CD8-positive, alpha-beta memory T cell (primary cell): ENCODE data around the gene PTGFRN. TPM values are rescaled to one million over a fixed set of nuclear protein-coding genes. Genes with fewer than 3 reads are reported as not detected.
"Not testable (repeated sequence)": the region's sequence is repeated elsewhere in the genome, so short reads cannot be mapped to it uniquely, and the experiment has no call there.

Source experiments
- CTCF ChIA-PET: fragments of 350-600 bp; sonication (Branson Sonifier 250); formaldehyde crosslinking; loops from one replicate; lab custom pipeline; 2021; ENCODE audit warnings: antibody characterized with exemption; lab: Charles Lee
- POLR2A ChIA-PET: fragments of 350-600 bp; sonication (Branson Sonifier 250); formaldehyde crosslinking; loops from one replicate; lab custom pipeline; 2021; ENCODE audit warnings: antibody characterized with exemption; lab: Charles Lee
- DNase-seq, 5 donors: peaks; one replicate each; pipeline versions ENCODE4 v3.0.0 to v3.0.0-alpha.2; 2020 to 2022; ENCODE audit warnings: mixed read lengths in 1 of 5
- H3K27ac ChIP-seq: one replicate; pipeline ENCODE4 v1.7.0; 2013; ENCODE audit warnings: low read depth, mild to moderate bottlenecking, low read length, moderate library complexity
- H3K27me3 ChIP-seq: 2 replicates; pipeline ENCODE4 v1.7.0; 2013; ENCODE audit warnings: low read length, mild to moderate bottlenecking; ENCODE audit not compliant: insufficient read depth, poor library complexity, severe bottlenecking
- H3K36me3 ChIP-seq: 2 replicates; pipeline ENCODE4 v1.7.0; 2013; ENCODE audit warnings: mild to moderate bottlenecking, low read length, moderate library complexity; ENCODE audit not compliant: insufficient read depth
- H3K4me1 ChIP-seq: 2 replicates; pipeline ENCODE4 v1.7.0; 2013; ENCODE audit warnings: mild to moderate bottlenecking, low read length, moderate library complexity; ENCODE audit not compliant: insufficient read depth
- H3K4me3 ChIP-seq: 2 replicates; pipeline ENCODE4 v1.7.0; 2013; ENCODE audit warnings: mild to moderate bottlenecking, low read length
- H3K9me3 ChIP-seq: 2 replicates; pipeline ENCODE4 v1.7.0; 2013; ENCODE audit warnings: mild to moderate bottlenecking, low read length
- H3K27ac Mint-ChIP-seq, 8 donors: one replicate each; pipeline ENCODE4 v1.8.0; 2020 to 2021; ENCODE audit warnings: mixed read lengths in 8 of 8, mild to moderate bottlenecking in 6 of 8, inconsistent platforms in 3 of 8, moderate library complexity in 3 of 8
- H3K27me3 Mint-ChIP-seq, 2 donors: one replicate each; pipeline ENCODE4 v1.8.0; 2020 to 2021; ENCODE audit warnings: mixed read lengths in 2 of 2, mild to moderate bottlenecking in 1 of 2, moderate library complexity in 1 of 2
- H3K36me3 Mint-ChIP-seq, 3 donors: one replicate each; pipeline ENCODE4 v1.8.0; 2020 to 2021; ENCODE audit warnings: mixed read lengths in 3 of 3, inconsistent platforms in 1 of 3, mild to moderate bottlenecking in 1 of 3
- H3K4me1 Mint-ChIP-seq, 3 donors: one replicate each; pipeline ENCODE4 v1.8.0; 2020 to 2021; ENCODE audit warnings: mixed read lengths in 3 of 3, inconsistent platforms in 1 of 3, mild to moderate bottlenecking in 1 of 3
- H3K4me3 Mint-ChIP-seq, 7 donors: one replicate each; pipeline ENCODE4 v1.8.0; 2020 to 2021; ENCODE audit warnings: mixed read lengths in 7 of 7, mild to moderate bottlenecking in 6 of 7, moderate library complexity in 4 of 7, inconsistent platforms in 2 of 7
- H3K9me3 Mint-ChIP-seq, 5 donors: one replicate each; pipeline ENCODE4 v1.8.0; 2020 to 2022; ENCODE audit warnings: mixed read lengths in 5 of 5, mild to moderate bottlenecking in 3 of 5, moderate library complexity in 2 of 5, inconsistent platforms in 1 of 5
- polyA plus RNA-seq: library from polyadenylated mRNA; unstranded; fragments of 300-500 nt; fragmentation: Illumina TruSeq; gene quantifications from one replicate; pipeline ENCODE4 v1.2.3, GENCODE V29; 2021
- total RNA-seq, 2 experiments: library from RNA; stranded (reverse); gene quantifications; one replicate each; pipeline ENCODE4 v1.2.3, GENCODE V29; 2021

PTGFRN gene
- total and polyA plus RNA-seq, 3 experiments from 2014 or later = 0.39 to 6.5 (median 6.1) TPM

- POLR2A ChIA-PET = no interaction called here
- Histone ChIP-seq H3K4me1 (peaks cover 21% of the 10 kb centered on the region), H3K27me3 (no peaks in the 10 kb centered on the region), H3K27ac (no peak overlapping the region), H3K36me3 (no peaks in the 10 kb centered on the region), H3K9me3 (no peaks in the 10 kb centered on the region), H3K4me3 (no peak overlapping the region)
- CTCF ChIA-PET = interaction anchor here (0.7 to 1.6 kb wide), 2 partner anchors 194 to 206 kb away, joined by 3 to 5 read pairs; no protein-coding TSS in a partner anchor
- DNase-seq = no peak
- Mint-ChIP-seq H3K4me3 (no peak overlapping the region), H3K36me3 (no peaks in the 10 kb centered on the region), H3K9me3 (no peaks in the 10 kb centered on the region), H3K4me1 (peaks cover 20 to 26% (median 21%) of the 10 kb centered on the region in 3 donors), H3K27ac (peak overlapping the region in 1 of 8 donors; percentile 3), H3K27me3 (no peaks in the 10 kb centered on the region)
These were observed 21.6 kb downstream of the PTGFRN start for GRCh38 chr1:116931016-116931918.

- H3K4me1 Mint-ChIP-seq = peaks cover 20 to 26% (median 21%) of the 10 kb centered on the region in 3 donors
These were observed 24.1 kb downstream of the PTGFRN start for GRCh38 chr1:116933606-116934515.

GRCh38 chr1:116934586-116935207 is 25.0 kb downstream of the PTGFRN start:
- CTCF ChIA-PET = interaction anchor here (0.6 to 1.3 kb wide), 2 partner anchors 24 to 210 kb away, joined by 3 to 7 read pairs; no protein-coding TSS in a partner anchor
- Histone ChIP-seq H3K4me1 (peaks cover 21% of the 10 kb centered on the region), H3K9me3 (no peaks in the 10 kb centered on the region), H3K4me3 (no peak overlapping the region), H3K27me3 (no peaks in the 10 kb centered on the region), H3K36me3 (no peaks in the 10 kb centered on the region), H3K27ac (no peak overlapping the region)
- peaks cover 1 to 5% of the 10 kb centered on the region in 2 donors for H3K27me3 Mint-ChIP-seq
- peak in 1 of 5 donors; percentile 20 for DNase-seq
- H3K36me3 Mint-ChIP-seq = no peaks in the 10 kb centered on the region
- no peak overlapping the region for H3K4me3 Mint-ChIP-seq
- no peaks in the 10 kb centered on the region for H3K9me3 Mint-ChIP-seq
- peak overlapping the region; percentile 1 to 93 (median 59) for H3K27ac Mint-ChIP-seq
- H3K4me1 Mint-ChIP-seq = peaks cover 20 to 26% (median 21%) of the 10 kb centered on the region in 3 donors
- POLR2A ChIA-PET = no interaction called here

More at GRCh38 chr1:116933606-116934515, 24.1 kb downstream of the PTGFRN start:
- DNase-seq = peak in 2 of 5 donors; percentile 67 to 69
- H3K4me3 ChIP-seq = no peak overlapping the region
- H3K9me3 Mint-ChIP-seq = no peaks in the 10 kb centered on the region
- ChIA-PET POLR2A (no interaction called here), CTCF (interaction anchor here (1.0 to 1.3 kb wide), 2 partner anchors 116 to 209 kb away, joined by 3 to 7 read pairs; no protein-coding TSS in a partner anchor)
- no peak overlapping the region for H3K27ac ChIP-seq
- H3K36me3 ChIP-seq = no peaks in the 10 kb centered on the region
- peak overlapping the region in 2 of 7 donors; percentile 0 to 14 for H3K4me3 Mint-ChIP-seq
- H3K27ac Mint-ChIP-seq = peak overlapping the region; percentile 1 to 95 (median 82)
- H3K4me1 ChIP-seq = peaks cover 21% of the 10 kb centered on the region
- peaks cover 1 to 5% of the 10 kb centered on the region in 2 donors for H3K27me3 Mint-ChIP-seq
- H3K27me3 ChIP-seq = no peaks in the 10 kb centered on the region
- no peaks in the 10 kb centered on the region for H3K36me3 Mint-ChIP-seq
- no peaks in the 10 kb centered on the region for H3K9me3 ChIP-seq

GRCh38 chr1:116938216-116938615 is 28.5 kb downstream of the PTGFRN start:
- peaks cover 23 to 29% (median 23%) of the 10 kb centered on the region in 3 donors for H3K4me1 Mint-ChIP-seq
- H3K27ac Mint-ChIP-seq = peak overlapping the region in 1 of 8 donors; percentile 2
- Histone ChIP-seq H3K27ac (no peak overlapping the region), H3K4me3 (no peak overlapping the region), H3K4me1 (peaks cover 18% of the 10 kb centered on the region), H3K27me3 (no peaks in the 10 kb centered on the region), H3K9me3 (no peaks in the 10 kb centered on the region), H3K36me3 (no peaks in the 10 kb centered on the region)
- ChIA-PET CTCF (no interaction called here), POLR2A (no interaction called here)
- H3K9me3 Mint-ChIP-seq = no peaks in the 10 kb centered on the region
- H3K36me3 Mint-ChIP-seq = no peaks in the 10 kb centered on the region
- no peak overlapping the region for H3K4me3 Mint-ChIP-seq
- no peak for DNase-seq
- peaks cover 1 to 12% of the 10 kb centered on the region in 2 donors for H3K27me3 Mint-ChIP-seq

- H3K27ac Mint-ChIP-seq, H3K36me3 Mint-ChIP-seq, H3K27me3 ChIP-seq, H3K9me3 Mint-ChIP-seq, CTCF ChIA-PET, H3K4me3 ChIP-seq, H3K9me3 ChIP-seq, H3K4me1 ChIP-seq, H3K4me3 Mint-ChIP-seq, DNase-seq, H3K36me3 ChIP-seq, H3K27ac ChIP-seq: not testable (repeated sequence)
- H3K4me1 Mint-ChIP-seq = peaks cover 6 to 12% (median 8%) of the 10 kb centered on the region in 3 donors
- POLR2A ChIA-PET = interaction anchor here (0.6 kb wide), 1 partner anchor 202 kb away, joined by 3 read pairs; no protein-coding TSS in a partner anchor
- peaks cover 1 to 12% of the 10 kb centered on the region in 2 donors for H3K27me3 Mint-ChIP-seq
These were observed 30.2 kb downstream of the PTGFRN start for GRCh38 chr1:116939780-116940543.

- peak overlapping the region in 1 of 8 donors; percentile 57 for H3K27ac Mint-ChIP-seq
- CTCF ChIA-PET = no interaction called here
- H3K9me3 Mint-ChIP-seq = no peaks in the 10 kb centered on the region
- H3K4me1 Mint-ChIP-seq = peaks cover 5 to 9% (median 6%) of the 10 kb centered on the region in 3 donors
- no peaks in the 10 kb centered on the region for H3K9me3 ChIP-seq
- no peak overlapping the region for H3K4me3 ChIP-seq
- H3K27ac ChIP-seq = no peak overlapping the region
- H3K27me3 Mint-ChIP-seq = peaks cover 1 to 12% of the 10 kb centered on the region in 2 donors
- H3K4me3 Mint-ChIP-seq = no peak overlapping the region
- H3K36me3 ChIP-seq = no peaks in the 10 kb centered on the region
- POLR2A ChIA-PET = interaction anchor here (0.6 kb wide), 1 partner anchor 203 kb away, joined by 3 read pairs; no protein-coding TSS in a partner anchor
- H3K36me3 Mint-ChIP-seq = no peaks in the 10 kb centered on the region
- H3K4me1 ChIP-seq = peaks cover 9% of the 10 kb centered on the region
- no peaks in the 10 kb centered on the region for H3K27me3 ChIP-seq
- no peak for DNase-seq
These were observed 31.3 kb downstream of the PTGFRN start for GRCh38 chr1:116940814-116941599.
